Caco-2 (cell line): Measurements from ENCODE around the gene PTTG1IP. TPM values are rescaled to one million over a fixed set of nuclear protein-coding genes. Genes with fewer than 3 reads are reported as not detected.
A peak's percentile ranks its signal among the peaks of the same experiment; 100 is the strongest.

ENCODE experiments used
- BruUV-seq: library from RNA; stranded (reverse); fragments of 400-500 nt; replicated peaks from 2 replicates; lab custom pipeline; 2021; lab: Mats Ljungman, UMichigan
- CTCF ChIA-PET: fragments of 300-600 bp; sonication (Branson Sonifier 250); formaldehyde crosslinking; loops from one replicate; lab custom pipeline; 2022; ENCODE audit warnings: antibody characterized with exemption; lab: Charles Lee
- POLR2A ChIA-PET: fragments of 300-600 bp; sonication (Branson Sonifier 250); formaldehyde crosslinking; loops from one replicate; lab custom pipeline; 2022; ENCODE audit warnings: antibody characterized with exemption; lab: Charles Lee
- DNase-seq, 2 experiments: peaks; one replicate each; pipeline versions ENCODE4 v3.0.0 to v3.0.0-alpha.2; 2020 to 2022
- H3K27me3 ChIP-seq: replicated peaks from 2 replicates; pipeline ENCODE4 v1.6.0; 2011; ENCODE audit warnings: low read length; ENCODE audit not compliant: control insufficient read depth, insufficient read depth
- H3K36me3 ChIP-seq: 2 replicates; pipeline ENCODE4 v1.5.1; 2011; ENCODE audit warnings: low read length; ENCODE audit not compliant: control insufficient read depth, insufficient read depth
- H3K4me1 ChIP-seq: fragments of 250-450 bp; sonication (Bioruptor Pico); 2 replicates; pipeline ENCODE4 v1.5.1; 2020; ENCODE audit warnings: mild to moderate bottlenecking
- H3K4me3 ChIP-seq: 2 replicates; pipeline ENCODE4 v1.5.1; 2011; ENCODE audit warnings: low read depth, mild to moderate bottlenecking, control low read depth, low read length
- H3K9me3 ChIP-seq: fragments of 250-450 bp; sonication (Bioruptor Pico); 2 replicates; pipeline ENCODE4 v1.5.1; 2020; ENCODE audit warnings: mild to moderate bottlenecking, moderate library complexity
- H3K27ac Mint-ChIP-seq: one replicate; pipeline ENCODE4 v1.8.0; 2022; ENCODE audit warnings: mixed read lengths; ENCODE audit not compliant: unreplicated experiment
- H3K27me3 Mint-ChIP-seq: one replicate; pipeline ENCODE4 v1.8.0; 2022; ENCODE audit warnings: mixed read lengths; ENCODE audit not compliant: insufficient read depth, unreplicated experiment
- H3K36me3 Mint-ChIP-seq: one replicate; pipeline ENCODE4 v1.8.0; 2022; ENCODE audit warnings: mild to moderate bottlenecking, mixed read lengths; ENCODE audit not compliant: insufficient read depth, unreplicated experiment
- H3K4me1 Mint-ChIP-seq: one replicate; pipeline ENCODE4 v1.8.0; 2022; ENCODE audit warnings: low read depth, mixed read lengths; ENCODE audit not compliant: unreplicated experiment
- H3K4me3 Mint-ChIP-seq: one replicate; pipeline ENCODE4 v1.8.0; 2022; ENCODE audit warnings: mild to moderate bottlenecking, moderate library complexity, mixed read lengths; ENCODE audit not compliant: unreplicated experiment
- H3K9me3 Mint-ChIP-seq: one replicate; pipeline ENCODE4 v1.8.0; 2022; ENCODE audit warnings: mixed read lengths; ENCODE audit not compliant: unreplicated experiment
- intact Hi-C: fragments of 100-400 bp; cut with micrococcal nuclease; formaldehyde crosslinking; loops from one replicate; pipeline ENCODE4 v1.10.0; 2022; ENCODE audit not compliant: unreplicated experiment
- total RNA-seq: library from RNA; stranded (reverse); gene quantifications from 2 replicates; pipeline ENCODE4 v1.2.3, GENCODE V29; 2022
- TF ChIP-seq, protein P1 (sequence below), 2 experiments: fragments of 200-600 bp in 1 of 2; IDR thresholded peaks; 1 replicate in 1 of 2; 2 replicates in 1 of 2; pipeline versions ENCODE4 v1.5.1 to v1.8.0; 2011 to 2022; ENCODE audit warnings: antibody characterized with exemption in 1 of 2, control low read depth in 1 of 2, inconsistent platforms in 1 of 2, low read depth in 1 of 2, low read length in 1 of 2, mild to moderate bottlenecking in 1 of 2, moderate library complexity in 1 of 2; ENCODE audit not compliant: insufficient read depth in 1 of 2, severe bottlenecking in 1 of 2, unreplicated experiment in 1 of 2

PTTG1IP gene
- total RNA-seq, 1 experiment from 2014 or later: 296 TPM

DNA sequence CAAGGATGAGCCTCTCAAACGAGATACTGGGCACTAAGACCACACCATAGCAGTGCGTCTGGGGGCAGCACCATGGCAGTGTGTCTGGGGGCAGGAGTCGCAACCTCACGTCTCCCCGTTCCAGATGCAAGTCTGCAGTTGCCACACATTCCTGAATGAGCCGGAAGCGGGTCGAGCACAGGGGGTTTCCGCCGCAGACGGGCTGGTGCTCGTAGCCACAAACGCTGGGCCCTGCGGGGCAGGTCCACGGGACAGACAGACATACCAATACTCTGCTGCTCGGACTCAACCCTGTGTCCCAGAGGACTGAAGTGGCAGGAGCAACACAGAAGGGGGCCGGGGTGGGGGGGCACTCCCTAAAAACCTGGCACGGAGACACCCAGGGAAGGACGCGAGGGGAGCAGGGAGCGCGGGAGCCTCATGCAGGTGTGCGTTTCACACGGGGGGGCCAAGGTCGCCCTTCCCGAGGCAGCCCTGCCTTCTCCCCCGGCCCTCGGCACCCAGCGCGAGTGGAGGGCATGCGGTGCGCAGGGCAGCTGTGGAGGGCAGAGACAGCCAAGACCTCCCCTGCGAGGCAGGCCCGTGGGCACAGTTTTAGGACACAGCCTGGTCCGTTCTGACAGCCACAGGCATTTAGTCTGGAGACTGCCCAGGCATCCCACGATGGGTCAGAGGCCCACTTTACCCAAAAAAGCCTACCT is 24.5 kb downstream of the PTTG1IP start:
- TF ChIP-seq, protein P1, sequence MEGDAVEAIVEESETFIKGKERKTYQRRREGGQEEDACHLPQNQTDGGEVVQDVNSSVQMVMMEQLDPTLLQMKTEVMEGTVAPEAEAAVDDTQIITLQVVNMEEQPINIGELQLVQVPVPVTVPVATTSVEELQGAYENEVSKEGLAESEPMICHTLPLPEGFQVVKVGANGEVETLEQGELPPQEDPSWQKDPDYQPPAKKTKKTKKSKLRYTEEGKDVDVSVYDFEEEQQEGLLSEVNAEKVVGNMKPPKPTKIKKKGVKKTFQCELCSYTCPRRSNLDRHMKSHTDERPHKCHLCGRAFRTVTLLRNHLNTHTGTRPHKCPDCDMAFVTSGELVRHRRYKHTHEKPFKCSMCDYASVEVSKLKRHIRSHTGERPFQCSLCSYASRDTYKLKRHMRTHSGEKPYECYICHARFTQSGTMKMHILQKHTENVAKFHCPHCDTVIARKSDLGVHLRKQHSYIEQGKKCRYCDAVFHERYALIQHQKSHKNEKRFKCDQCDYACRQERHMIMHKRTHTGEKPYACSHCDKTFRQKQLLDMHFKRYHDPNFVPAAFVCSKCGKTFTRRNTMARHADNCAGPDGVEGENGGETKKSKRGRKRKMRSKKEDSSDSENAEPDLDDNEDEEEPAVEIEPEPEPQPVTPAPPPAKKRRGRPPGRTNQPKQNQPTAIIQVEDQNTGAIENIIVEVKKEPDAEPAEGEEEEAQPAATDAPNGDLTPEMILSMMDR (IDR thresholded peaks at IDR 0.05; ENCODE audit: insufficient read depth in 1 of 2, low read depth in 1 of 2, low read length in 1 of 2, severe bottlenecking in 1 of 2, unreplicated experiment in 1 of 2): no peak
- H3K9me3 Mint-ChIP-seq: no peaks in the 10 kb centered on the region
- no peaks in the 10 kb centered on the region for H3K27me3 ChIP-seq
- no peaks in the 10 kb centered on the region for H3K27me3 Mint-ChIP-seq
- H3K9me3 ChIP-seq: no peaks in the 10 kb centered on the region
- POLR2A ChIA-PET: no interaction called here
- H3K27ac Mint-ChIP-seq: no peak overlapping the region
- H3K36me3 ChIP-seq: no peaks in the 10 kb centered on the region; the same call in 1 of the 2 replicates
- CTCF ChIA-PET: no interaction called here
- peak in 1 of 2 experiments; percentile 21 for DNase-seq
- peaks cover 85% of the 10 kb centered on the region for H3K36me3 Mint-ChIP-seq
- no peak overlapping the region for H3K4me3 ChIP-seq
- no TSS peak for BruUV-seq
- H3K4me1 Mint-ChIP-seq: peaks cover 6% of the 10 kb centered on the region
- intact Hi-C loops: loop anchor here (1.0 kb wide), 1 partner anchor 21 kb away; no protein-coding TSS in a partner anchor
- H3K4me1 ChIP-seq: peaks cover 37% of the 10 kb centered on the region
- no peak overlapping the region for H3K4me3 Mint-ChIP-seq

DNA sequence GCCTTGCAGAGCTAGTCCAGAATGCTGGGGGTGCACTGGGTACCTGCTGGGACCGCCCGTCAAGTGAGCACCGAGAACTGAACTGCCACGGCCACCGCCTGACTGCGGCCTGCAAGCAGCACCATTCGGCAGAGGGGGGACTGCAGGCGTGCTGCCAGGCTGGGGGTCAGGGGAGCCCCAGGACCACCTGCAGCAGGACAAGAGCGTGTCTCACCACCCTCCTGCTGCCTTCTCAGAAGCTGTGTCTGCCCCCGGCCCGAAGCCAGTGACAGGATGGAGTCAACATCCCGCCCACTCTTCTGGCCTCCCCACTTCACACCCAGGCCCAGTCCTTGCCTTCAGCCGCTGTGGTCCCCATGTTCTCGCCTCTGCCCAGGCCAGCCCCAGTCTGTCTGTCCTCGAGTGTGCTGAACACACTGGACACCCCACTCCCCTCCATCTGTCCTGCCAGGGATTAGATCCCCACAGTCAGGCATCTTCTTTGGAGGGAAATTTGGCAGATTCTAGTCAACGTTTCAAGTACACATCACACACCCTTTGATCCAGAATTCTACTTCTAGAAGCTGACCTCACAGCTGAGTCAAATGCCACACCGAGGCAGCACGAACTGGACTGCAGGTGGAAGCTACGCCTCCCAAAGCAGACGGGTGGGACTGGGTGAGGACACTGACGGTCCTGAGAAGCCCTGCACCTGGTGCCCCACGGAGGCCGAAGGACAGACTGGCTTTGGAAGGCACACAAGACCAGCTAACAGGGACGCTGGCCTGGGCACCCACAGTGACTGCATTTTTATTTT is 26.0 kb downstream of the PTTG1IP start:
- ChIA-PET POLR2A (no interaction called here), CTCF (no interaction called here)
- H3K4me1 Mint-ChIP-seq: peaks cover 6% of the 10 kb centered on the region
- H3K4me3 ChIP-seq: no peak overlapping the region
- H3K9me3 ChIP-seq: no peaks in the 10 kb centered on the region
- peaks cover 74% of the 10 kb centered on the region for H3K36me3 Mint-ChIP-seq
- BruUV-seq: no TSS peak
- H3K27ac Mint-ChIP-seq: no peak overlapping the region
- no peaks in the 10 kb centered on the region for H3K27me3 ChIP-seq
- intact Hi-C loops: no loop called here
- H3K4me3 Mint-ChIP-seq: no peak overlapping the region
- H3K27me3 Mint-ChIP-seq: no peaks in the 10 kb centered on the region
- DNase-seq: peak in 1 of 2 experiments; percentile 28
- TF ChIP-seq, protein P1 (IDR thresholded peaks at IDR 0.05; ENCODE audit: insufficient read depth in 1 of 2, low read depth in 1 of 2, low read length in 1 of 2, severe bottlenecking in 1 of 2, unreplicated experiment in 1 of 2): no peak
- H3K9me3 Mint-ChIP-seq: no peaks in the 10 kb centered on the region
- H3K36me3 ChIP-seq: no peaks in the 10 kb centered on the region; the same call in 1 of the 2 replicates
- H3K4me1 ChIP-seq: peaks cover 37% of the 10 kb centered on the region

DNA sequence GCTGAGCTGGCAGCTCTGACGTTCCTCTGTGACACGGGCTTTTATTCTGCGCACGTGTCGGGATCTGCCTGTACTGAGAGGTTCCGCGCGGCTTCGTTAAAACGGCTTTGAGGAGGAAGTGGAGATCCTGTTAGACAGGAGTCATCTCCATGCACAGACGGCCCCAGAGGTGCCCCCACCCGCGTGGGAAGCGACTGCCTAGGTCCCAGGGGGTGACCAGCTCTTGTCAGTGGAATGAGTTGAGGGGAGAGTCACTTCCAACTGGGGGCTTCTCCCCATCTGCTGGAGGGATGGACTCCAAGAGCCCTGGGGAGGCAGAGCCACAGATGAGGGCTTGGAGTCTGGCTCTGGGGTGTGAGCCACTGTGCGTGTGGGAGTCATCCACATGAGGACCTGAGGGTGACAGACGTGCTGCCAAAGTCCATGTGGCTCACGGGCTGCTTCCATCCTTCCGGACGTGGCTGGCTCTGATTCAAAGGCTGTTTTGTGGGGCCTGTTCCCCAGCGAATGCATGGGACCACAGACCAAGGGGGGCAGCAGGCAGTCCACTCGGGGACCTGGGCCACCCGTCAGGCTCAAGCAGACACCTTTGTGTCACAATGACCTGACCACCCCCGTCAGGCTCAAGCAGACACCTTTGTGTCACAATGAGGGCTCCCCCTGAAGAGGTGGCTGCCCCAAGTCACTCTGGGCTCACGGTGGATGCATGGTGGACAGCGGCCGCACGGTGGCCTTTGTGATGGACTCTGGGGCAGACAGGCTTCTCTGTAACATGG is 26.8 kb downstream of the PTTG1IP start:
- TF ChIP-seq, protein P1 (IDR thresholded peaks at IDR 0.05; ENCODE audit: insufficient read depth in 1 of 2, low read depth in 1 of 2, low read length in 1 of 2, severe bottlenecking in 1 of 2, unreplicated experiment in 1 of 2): no peak
- POLR2A ChIA-PET: no interaction called here
- Histone ChIP-seq H3K4me3 (no peak overlapping the region), H3K36me3 (no peaks in the 10 kb centered on the region; the same call in 1 of the 2 replicates), H3K27me3 (no peaks in the 10 kb centered on the region), H3K4me1 (peaks cover 37% of the 10 kb centered on the region), H3K9me3 (no peaks in the 10 kb centered on the region)
- Mint-ChIP-seq H3K4me3 (peak overlapping the region; percentile 29), H3K27me3 (no peaks in the 10 kb centered on the region), H3K27ac (peak overlapping the region; percentile 48), H3K36me3 (peaks cover 67% of the 10 kb centered on the region), H3K9me3 (no peaks in the 10 kb centered on the region), H3K4me1 (peaks cover 6% of the 10 kb centered on the region)
- no TSS peak for BruUV-seq
- CTCF ChIA-PET: no interaction called here
- intact Hi-C loops: no loop called here
- peak in 1 of 2 experiments; percentile 34 for DNase-seq
